Measurements from ENCODE around the gene NPSR1.

DNA sequence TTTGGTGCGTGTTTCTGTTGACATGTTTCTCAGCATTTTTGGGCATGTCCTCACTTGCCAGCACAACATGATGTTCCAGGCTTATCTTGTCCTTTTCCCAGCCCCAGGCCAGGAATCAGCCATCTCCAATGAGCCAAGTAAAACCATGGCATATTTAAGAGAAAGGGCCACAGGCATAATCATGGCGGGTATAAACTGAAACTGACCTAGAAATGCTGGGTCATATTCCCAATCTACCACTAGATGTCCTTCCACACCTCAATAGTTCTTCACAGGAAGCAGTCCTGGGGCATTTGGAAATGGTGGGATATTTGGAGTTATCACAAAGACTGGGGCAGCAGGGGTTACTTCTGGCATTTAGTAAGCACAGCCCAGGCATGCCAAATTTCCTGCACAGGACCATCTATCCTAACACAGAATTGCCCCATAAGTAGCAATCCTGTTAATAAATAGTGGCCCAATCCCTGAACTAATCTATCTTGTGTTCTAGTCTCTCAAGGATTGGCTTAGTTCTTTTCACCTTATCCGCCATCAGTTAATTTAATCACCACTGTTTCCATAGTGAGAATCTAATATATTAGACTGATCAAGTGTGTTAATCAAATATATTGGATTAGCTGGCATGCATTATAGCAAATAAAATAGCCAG lies 101.6 kb downstream of the NPSR1 start:
- TF ChIP-seq ZNF565 (CRISPR knock-in tag; conservative IDR thresholded peaks at IDR 0.05; ENCODE audit: low read depth), result no peak
- TF ChIP-seq GLIS3 (CRISPR knock-in tag; IDR thresholded peaks at IDR 0.05), result no peak

All from SK-N-SH treated with all-trans-retinoic acid at 6 μM for 48 hours (cell line).